GM12878 (cell line): ENCODE measurements around the gene OR10H1. TPM values are rescaled to one million over a fixed set of nuclear protein-coding genes. Genes with fewer than 3 reads are reported as not detected.

Experiments used
- ATAC-seq: fragments of 200-7000 bp; cut with Tn5 transposase; 3 replicates; pipeline ENCODE4 v1.9.1; 2020; ENCODE audit warnings: mild to moderate bottlenecking, moderate library complexity
- BruUV-seq: library from RNA; stranded (reverse); fragments of 400-500 nt; replicated peaks from 2 replicates; lab custom pipeline; 2021; lab: Mats Ljungman, UMichigan
- CTCF ChIA-PET: fragments of 300-600 bp; sonication (Branson Sonifier 250); formaldehyde crosslinking; extraction: SDS; loops from one replicate; lab custom pipeline; 2021; ENCODE audit warnings: inconsistent platforms; lab: Yijun Ruan, JAX
- POLR2A ChIA-PET: fragments of 350-600 bp; formaldehyde crosslinking; extraction: SDS; loops from one replicate; lab custom pipeline; 2021; ENCODE audit warnings: inconsistent platforms; lab: Charles Lee
- RAD21 ChIA-PET: fragments of 300-600 bp; sonication (Branson Sonifier 250); formaldehyde crosslinking; loops from one replicate; lab custom pipeline; 2023; ENCODE audit warnings: antibody characterized with exemption; ENCODE audit not compliant: unreplicated experiment; lab: Charles Lee
- SMC1A ChIA-PET: fragments of 300-600 bp; sonication (Branson Sonifier 250); formaldehyde crosslinking; loops from one replicate; lab custom pipeline; 2023; ENCODE audit not compliant: unreplicated experiment, uncharacterized antibody; lab: Charles Lee
- DNase-seq: peaks from one replicate; pipeline ENCODE4 v3.0.0-alpha.2; 2011; ENCODE audit warnings: low read depth, low spot score
- FAIRE-seq: peaks from 3 replicates; lab custom pipeline; 2011; peaks lifted over from hg19 to GRCh38; lab: Jason Lieb, UNC
- H2AFZ ChIP-seq: 2 replicates; pipeline ENCODE4 v1.6.0; 2011; ENCODE audit warnings: low read depth, low read length, control low read depth; ENCODE audit not compliant: control insufficient read depth
- H3K27ac ChIP-seq: 2 replicates; pipeline ENCODE4 v1.5.1; 2011; ENCODE audit warnings: control low read depth; ENCODE audit not compliant: control insufficient read depth, insufficient read depth
- H3K27me3 ChIP-seq, 2 experiments: replicated peaks in 1 of 2; 2 replicates each; pipeline versions ENCODE4 v1.6.0 to v1.6.1; 2011; ENCODE audit warnings: low read length in 1 of 2; ENCODE audit not compliant: control insufficient read depth in 2 of 2, insufficient read depth in 2 of 2
- H3K36me3 ChIP-seq, 2 experiments: 2 replicates each; pipeline ENCODE4 v1.5.1; 2011; ENCODE audit warnings: low read length in 1 of 2; ENCODE audit not compliant: control insufficient read depth in 2 of 2, insufficient read depth in 2 of 2
- H3K4me1 ChIP-seq: 2 replicates; pipeline ENCODE4 v1.6.1; 2011; ENCODE audit warnings: mild to moderate bottlenecking, low read length, moderate library complexity, mixed read lengths; ENCODE audit not compliant: control insufficient read depth, insufficient read depth
- H3K4me2 ChIP-seq: 2 replicates; pipeline ENCODE4 v1.6.0; 2011; ENCODE audit warnings: control low read depth; ENCODE audit not compliant: control insufficient read depth, insufficient read depth
- H3K4me3 ChIP-seq: fragments of 200-600 bp; sonication (generic); 2 replicates; pipeline ENCODE4 v1.5.1; 2016
- H3K79me2 ChIP-seq: 2 replicates; pipeline ENCODE4 v1.6.0; 2011; ENCODE audit warnings: low read length; ENCODE audit not compliant: control insufficient read depth, insufficient read depth
- H3K9ac ChIP-seq: 2 replicates; pipeline ENCODE4 v1.8.0; 2011; ENCODE audit warnings: low read length, control low read depth, mixed read lengths; ENCODE audit not compliant: control insufficient read depth, insufficient read depth
- H3K9me3 ChIP-seq: replicated peaks from 3 replicates; pipeline ENCODE4 v1.5.1; 2011; ENCODE audit warnings: mild to moderate bottlenecking, low read length; ENCODE audit not compliant: control insufficient read depth, insufficient read depth
- H4K20me1 ChIP-seq: 2 replicates; pipeline ENCODE4 v1.6.0; 2011; ENCODE audit not compliant: control insufficient read depth, insufficient read depth
- BMI1 ChIP-seq: fragments of 450-650 bp; IDR thresholded peaks from 2 replicates; pipeline ENCODE4 v1.6.1; 2016; ENCODE audit warnings: mild to moderate bottlenecking, moderate library complexity, borderline replicate concordance
- CEBPB ChIP-seq, 2 experiments: fragments of 150-350 bp in 1 of 2; IDR thresholded peaks; 2 replicates each; pipeline ENCODE4 v1.6.1; 2012 to 2014; ENCODE audit warnings: low read depth in 2 of 2, low read length in 2 of 2, borderline replicate concordance in 1 of 2, inconsistent platforms in 1 of 2
- EED ChIP-seq: sonication (generic); IDR thresholded peaks from 2 replicates; pipeline ENCODE4 v1.6.1; 2016; ENCODE audit warnings: antibody characterized with exemption, low read depth
- EP300 ChIP-seq, 2 experiments: fragments of 150-350 bp in 1 of 2; IDR thresholded peaks; 2 replicates each; pipeline ENCODE4 v1.6.1; 2011 to 2012; ENCODE audit warnings: low read depth in 2 of 2, low read length in 2 of 2, borderline replicate concordance in 1 of 2, improper control_type of control experiment in 1 of 2, inconsistent platforms in 1 of 2; ENCODE audit not compliant: control insufficient read depth in 1 of 2
- EZH2 ChIP-seq: IDR thresholded peaks from 2 replicates; pipeline ENCODE4 v1.6.1; 2012; ENCODE audit warnings: low read depth, mild to moderate bottlenecking, control low read depth, inconsistent platforms, low read length, borderline replicate concordance; ENCODE audit not compliant: control insufficient read depth
- GABPA ChIP-seq: IDR thresholded peaks from 2 replicates; pipeline ENCODE4 v1.6.1; 2014; ENCODE audit warnings: antibody characterized with exemption, low read depth, mild to moderate bottlenecking, inconsistent platforms
- MYC ChIP-seq: IDR thresholded peaks from 2 replicates; pipeline ENCODE4 v1.6.1; 2011; ENCODE audit warnings: mild to moderate bottlenecking, low read length, moderate library complexity, inconsistent platforms; ENCODE audit not compliant: insufficient read depth, insufficient replicate concordance, insufficient read length, severe bottlenecking
- NFYA ChIP-seq: IDR thresholded peaks from 2 replicates; pipeline ENCODE4 v1.6.1; 2011; ENCODE audit warnings: low read depth, mild to moderate bottlenecking, low read length, improper control_type of control experiment, borderline replicate concordance
- NR2C2 ChIP-seq: IDR thresholded peaks from 2 replicates; pipeline ENCODE4 v1.6.1; 2011; ENCODE audit warnings: borderline replicate concordance, low read depth; ENCODE audit not compliant: control insufficient read depth, insufficient read length
- POU2F2 ChIP-seq: IDR thresholded peaks from 3 replicates; pipeline ENCODE4 v1.6.1; 2011; ENCODE audit warnings: low read depth, mild to moderate bottlenecking, low read length, borderline replicate concordance
- RBBP5 ChIP-seq: fragments of 200-600 bp; sonication (generic); conservative IDR thresholded peaks from 2 replicates; pipeline ENCODE4 v1.6.1; 2016
- STAT3 ChIP-seq: IDR thresholded peaks from 2 replicates; pipeline ENCODE4 v1.6.1; 2011; ENCODE audit warnings: low read depth, low read length, improper control_type of control experiment
- TAF1 ChIP-seq: IDR thresholded peaks from 2 replicates; pipeline ENCODE4 v1.6.1; 2011; ENCODE audit warnings: mild to moderate bottlenecking, low read depth, low read length, borderline replicate concordance
- ZNF207 ChIP-seq: fragments of 450-650 bp; IDR thresholded peaks from 2 replicates; pipeline ENCODE4 v1.6.1; 2014; ENCODE audit warnings: antibody characterized with exemption, mild to moderate bottlenecking, borderline replicate concordance
- ZNF622 ChIP-seq: fragments of 450-650 bp; IDR thresholded peaks from 2 replicates; pipeline ENCODE4 v1.6.1; 2017; ENCODE audit warnings: mild to moderate bottlenecking, inconsistent platforms
- WGBS: methylation state at CpG from one replicate; pipeline ENCODE4 v1.1.6; 2016; ENCODE audit warnings: low lambda C conversion rate; ENCODE audit not compliant: insufficient replicate concordance, insufficient coverage; ENCODE audit errors: missing lambda C conversion rate; 5-methylcytosine and 5-hydroxymethylcytosine counted together
- in situ Hi-C: fragments of 300-500 bp; cut with MboI; formaldehyde crosslinking; loops from 9 replicates; pipeline ENCODE4 v1.14.3; 2018; ENCODE audit warnings: mixed read lengths
- intact Hi-C: fragments of 100-400 bp; cut with micrococcal nuclease; formaldehyde crosslinking; loops from one replicate; pipeline ENCODE4 v1.14.2; 2022; ENCODE audit not compliant: unreplicated experiment
- polyA plus RNA-seq, 11 experiments: library from polyadenylated mRNA; depleted of rRNA in 4 of 11; unstranded in 6 of 11; stranded (reverse) in 5 of 11; fragments of >200 nt; fragmentation: Nextera tagmentation in 4 of 11; fragmentation: Illumina TruSeq in 1 of 11; extraction: Ambion mirVana in 4 of 11; extraction: Trizol in 1 of 11; gene quantifications; 1 replicate in 1 of 11; 2 replicates in 10 of 11; pipeline versions ENCODE4 v1.2.1 to v1.2.3, GENCODE V29; 2011 to 2016; ENCODE audit warnings: inconsistent platforms in 2 of 11, missing spikeins in 2 of 11, low read depth in 1 of 11
- total RNA-seq, 4 experiments: library from RNA; depleted of rRNA in 3 of 4; stranded (reverse); fragments of >200 nt in 3 of 4; fragmentation: Illumina TruSeq in 1 of 4; extraction: Trizol in 1 of 4; gene quantifications; 2 replicates each; pipeline versions ENCODE4 v1.2.1 to v1.2.3, GENCODE V29; 2013 to 2021
- TF ChIP-seq, protein P1 (sequence below): IDR thresholded peaks from 2 replicates; pipeline ENCODE4 v1.6.1; 2011; ENCODE audit warnings: low read depth, low read length, improper control_type of control experiment, borderline replicate concordance
- TF ChIP-seq, protein P2 (sequence below): IDR thresholded peaks from 2 replicates; pipeline ENCODE4 v1.6.1; 2011; ENCODE audit warnings: borderline replicate concordance, low read depth, mild to moderate bottlenecking, moderate library complexity, low read length; ENCODE audit not compliant: insufficient read depth, poor library complexity, severe bottlenecking

Gene OR10H1
- total and polyA plus RNA-seq, 10 of the 15 experiments (the other 5 are each of a cell fraction or from before 2014, with no cell fraction given), result not detected

DNA sequence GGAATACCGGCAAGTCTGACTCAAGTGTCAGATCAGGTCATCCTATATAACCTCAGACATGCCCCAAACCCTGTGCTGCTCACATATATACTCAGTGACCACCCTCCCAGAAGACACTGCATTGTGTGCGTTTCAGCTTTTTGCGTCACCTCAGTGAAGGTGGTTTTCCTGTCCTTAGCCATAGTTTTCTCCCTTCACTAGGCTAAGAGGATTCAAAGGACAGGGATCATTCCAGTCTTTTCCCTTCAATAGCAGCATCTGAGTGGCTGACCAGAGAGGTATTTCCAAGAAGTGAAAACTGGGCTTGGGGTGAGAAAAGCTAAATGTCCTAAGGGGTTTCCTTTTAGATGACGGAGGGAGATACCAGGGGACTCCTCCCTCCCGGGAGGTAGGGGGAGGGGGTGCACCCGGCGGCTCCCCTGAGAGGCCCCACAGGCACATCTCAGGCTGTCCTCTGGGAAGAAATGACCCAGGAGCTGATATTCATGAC, 12.7 kb upstream of the OR10H1 start:
- POLR2A ChIA-PET, result interaction anchor here (0.6 kb wide), 1 partner anchor 911 kb away, joined by 3 read pairs; no protein-coding TSS in a partner anchor
- no TSS peak for BruUV-seq

More for the DNA sequence above, 12.7 kb upstream of the OR10H1 start:
- H3K27ac ChIP-seq, result no peak overlapping the region
- SMC1A ChIA-PET, result no interaction called here
- WGBS, result 24% methylated on average over 5 of the region's 7 CpGs
- no peak overlapping the region for H3K4me3 ChIP-seq
- no peak overlapping the region for H3K4me2 ChIP-seq
- H3K36me3 ChIP-seq, result no peaks in the 10 kb centered on the region
- no peak overlapping the region for H2AFZ ChIP-seq
- H3K27me3 ChIP-seq, result no peaks in the 10 kb centered on the region
- H3K79me2 ChIP-seq, result no peaks in the 10 kb centered on the region
- CTCF ChIA-PET, result interaction anchor here (0.6 kb wide), 1 partner anchor 18 kb away, joined by 3 read pairs; no protein-coding TSS in a partner anchor
- intact Hi-C loops (no loop called here), in situ Hi-C loops (no loop called here)
- no peak for FAIRE-seq
- DNase-seq, result no peak
- no peak for TF ChIP-seq POU2F2
- no peak for TF ChIP-seq ZNF207
- TF ChIP-seq NR2C2, result no peak
- no peak for TF ChIP-seq EP300 (IDR thresholded peaks at IDR 0.05; ENCODE audit: borderline replicate concordance in 1 of 2, control insufficient read depth in 1 of 2, low read depth in 2 of 2, low read length in 2 of 2)
- no peak for TF ChIP-seq NFYA
- TF ChIP-seq, protein P1, sequence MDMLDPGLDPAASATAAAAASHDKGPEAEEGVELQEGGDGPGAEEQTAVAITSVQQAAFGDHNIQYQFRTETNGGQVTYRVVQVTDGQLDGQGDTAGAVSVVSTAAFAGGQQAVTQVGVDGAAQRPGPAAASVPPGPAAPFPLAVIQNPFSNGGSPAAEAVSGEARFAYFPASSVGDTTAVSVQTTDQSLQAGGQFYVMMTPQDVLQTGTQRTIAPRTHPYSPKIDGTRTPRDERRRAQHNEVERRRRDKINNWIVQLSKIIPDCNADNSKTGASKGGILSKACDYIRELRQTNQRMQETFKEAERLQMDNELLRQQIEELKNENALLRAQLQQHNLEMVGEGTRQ, result no peak
- no peak for TF ChIP-seq EZH2
- TF ChIP-seq TAF1, result no peak
- TF ChIP-seq STAT3, result no peak
- no peak for TF ChIP-seq CEBPB (IDR thresholded peaks at IDR 0.05; ENCODE audit: borderline replicate concordance in 1 of 2, low read depth in 2 of 2, low read length in 2 of 2)
- no peak for TF ChIP-seq BMI1
- no peak for TF ChIP-seq ZNF622
- TF ChIP-seq, protein P2, sequence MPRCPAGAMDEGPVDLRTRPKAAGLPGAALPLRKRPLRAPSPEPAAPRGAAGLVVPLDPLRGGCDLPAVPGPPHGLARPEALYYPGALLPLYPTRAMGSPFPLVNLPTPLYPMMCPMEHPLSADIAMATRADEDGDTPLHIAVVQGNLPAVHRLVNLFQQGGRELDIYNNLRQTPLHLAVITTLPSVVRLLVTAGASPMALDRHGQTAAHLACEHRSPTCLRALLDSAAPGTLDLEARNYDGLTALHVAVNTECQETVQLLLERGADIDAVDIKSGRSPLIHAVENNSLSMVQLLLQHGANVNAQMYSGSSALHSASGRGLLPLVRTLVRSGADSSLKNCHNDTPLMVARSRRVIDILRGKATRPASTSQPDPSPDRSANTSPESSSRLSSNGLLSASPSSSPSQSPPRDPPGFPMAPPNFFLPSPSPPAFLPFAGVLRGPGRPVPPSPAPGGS, result no peak
- TF ChIP-seq EED, result no peak
- no peak for TF ChIP-seq GABPA
- no peak for TF ChIP-seq RBBP5
- TF ChIP-seq MYC, result no peak
- TF ChIP-seq, all 136 proteins: peak for 0
- H3K9me3 ChIP-seq, result no peaks in the 10 kb centered on the region
- ATAC-seq, result no peak
- no peaks in the 10 kb centered on the region for H4K20me1 ChIP-seq
- no peaks in the 10 kb centered on the region for H3K4me1 ChIP-seq
- RAD21 ChIA-PET, result no interaction called here
- no peak overlapping the region for H3K9ac ChIP-seq
